ENCODE results near the gene FUS. TPM values are rescaled to one million over a fixed set of nuclear protein-coding genes. Genes with fewer than 3 reads are reported as not detected.

FUS gene
- total and polyA plus RNA-seq, 2 of the 13 experiments (the other 11 are each of a cell fraction or from before 2014, with no cell fraction given), result 68.1 to 168 TPM

- no peak for TF ChIP-seq ZNF512 (CRISPR knock-in tag; IDR thresholded peaks at IDR 0.05)
- no peak for TF ChIP-seq ZNF644 (CRISPR knock-in tag; IDR thresholded peaks at IDR 0.05; ENCODE audit: low read depth)
- no peak; the same call in 1 of the 2 replicates for TF ChIP-seq ARNTL (CRISPR knock-in tag; IDR thresholded peaks at IDR 0.05)
- TF ChIP-seq KDM2A (CRISPR knock-in tag; IDR thresholded peaks at IDR 0.05; ENCODE audit: borderline replicate concordance, low read depth), result peak; percentile 69; the same call in 1 of the 2 replicates
- TF ChIP-seq REXO4 (CRISPR knock-in tag; IDR thresholded peaks at IDR 0.05; ENCODE audit: borderline replicate concordance), result 0 out of 2 replicates have a peak, but pooled peaks have one; percentile 89
- TF ChIP-seq ISX (CRISPR knock-in tag; conservative IDR thresholded peaks at IDR 0.05), result peak; percentile 76; the same call in 1 of the 2 replicates
- peak; percentile 41; the same call in 1 of the 2 replicates for TF ChIP-seq ONECUT2 (CRISPR knock-in tag; IDR thresholded peaks at IDR 0.05)
- TF ChIP-seq SP140L (CRISPR knock-in tag; IDR thresholded peaks at IDR 0.05; ENCODE audit: borderline replicate concordance), result no peak
- TF ChIP-seq PHF20 (CRISPR knock-in tag; IDR thresholded peaks at IDR 0.05), result no peak; the same call in 1 of the 2 replicates
- TF ChIP-seq PHF21A (CRISPR knock-in tag; IDR thresholded peaks at IDR 0.05), result no peak
- TF ChIP-seq FOXO4 (CRISPR knock-in tag; conservative IDR thresholded peaks at IDR 0.05), result 0 out of 2 replicates have a peak, but pooled peaks have one; percentile 94
- TF ChIP-seq CBX1 (IDR thresholded peaks at IDR 0.05; ENCODE audit: low read depth), result peak; percentile 99
- TF ChIP-seq AHDC1 (CRISPR knock-in tag; IDR thresholded peaks at IDR 0.05; ENCODE audit: borderline replicate concordance), result peak; percentile 34
- peak; percentile 90; the same call in 1 of the 2 replicates for TF ChIP-seq ZNF558 (CRISPR knock-in tag; IDR thresholded peaks at IDR 0.05; ENCODE audit: borderline replicate concordance)
- TF ChIP-seq TCF7L2 (IDR thresholded peaks at IDR 0.05; ENCODE audit: low read depth, low read length), result no peak
- TF ChIP-seq CAMTA2 (CRISPR knock-in tag; IDR thresholded peaks at IDR 0.05; ENCODE audit: borderline replicate concordance), result peak; percentile 86
- TF ChIP-seq SIN3B (IDR thresholded peaks at IDR 0.05; ENCODE audit: low read length), result peak; percentile 68; the same call in 1 of the 2 replicates
- peak; percentile 94 for TF ChIP-seq ZNF616 (CRISPR knock-in tag; IDR thresholded peaks at IDR 0.05; ENCODE audit: low read depth)
- 0 out of 2 replicates have a peak, but pooled peaks have one; percentile 72 for TF ChIP-seq ZNF17 (CRISPR knock-in tag; IDR thresholded peaks at IDR 0.05)
- TF ChIP-seq TRIM22 (IDR thresholded peaks at IDR 0.05), result no peak
Observed at GRCh38 chr16:31179747-31180459, at the start of gene FUS (continued).

Data from HepG2 (cell line).